ENCODE results near the gene ZDHHC7.
"Not testable (repeated sequence)": the region's sequence is repeated elsewhere in the genome, so short reads cannot be mapped to it uniquely, and the experiment has no call there.

ZDHHC7 gene

DNA sequence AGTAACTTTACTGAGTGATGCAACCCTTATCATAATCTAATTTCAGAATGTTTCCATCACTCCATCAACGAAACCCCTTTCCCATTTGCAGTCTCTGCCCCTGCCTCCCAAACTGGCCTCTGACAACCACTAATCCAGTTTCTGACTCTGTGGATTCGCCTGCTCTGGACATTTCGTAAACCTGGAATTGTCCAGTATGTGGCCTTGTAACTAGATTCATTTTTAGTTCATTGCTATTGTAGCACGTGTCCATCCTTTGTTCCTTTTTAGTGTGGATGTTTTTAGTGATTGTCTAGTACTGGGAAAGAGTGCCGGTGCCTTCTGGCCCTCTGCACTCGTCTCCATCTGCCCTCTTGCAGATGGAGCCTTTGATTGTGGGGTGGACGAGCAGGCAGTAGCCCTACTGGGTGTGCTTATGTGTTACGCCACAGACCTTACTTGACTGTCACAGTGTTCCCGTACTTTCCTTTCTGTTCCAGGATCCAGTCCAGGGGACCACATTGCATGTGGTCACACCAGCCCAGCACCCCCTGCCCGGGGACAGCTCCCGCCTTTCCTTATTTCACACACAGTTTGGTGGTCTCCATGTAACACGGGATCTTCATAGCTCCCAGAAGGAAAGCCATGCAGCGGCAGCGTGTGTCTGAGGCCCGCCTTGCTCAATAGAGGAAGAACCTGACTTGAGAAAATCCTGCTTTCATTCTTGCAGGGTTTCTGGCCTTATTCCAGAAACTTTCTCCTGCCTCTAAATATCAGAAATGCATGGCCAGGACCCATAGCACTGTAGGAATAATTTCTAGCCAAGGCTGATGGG is 25.1 kb upstream of the ZDHHC7 start:
- no peak overlapping the region for H2AFZ ChIP-seq (ENCODE audit: low read depth, low read length)
- no peak overlapping the region for H3K4me2 ChIP-seq (ENCODE audit: low read length)
- no peak overlapping the region for H3K27ac ChIP-seq (ENCODE audit: low read length)
- no peaks in the 10 kb centered on the region for H3K4me1 ChIP-seq (ENCODE audit: low read length)
- no peaks in the 10 kb centered on the region for H3K36me3 ChIP-seq (replicated peaks; ENCODE audit: low read depth, low read length)
- H3K9ac ChIP-seq (ENCODE audit: low read length) = no peak overlapping the region
- TF ChIP-seq, protein P1, sequence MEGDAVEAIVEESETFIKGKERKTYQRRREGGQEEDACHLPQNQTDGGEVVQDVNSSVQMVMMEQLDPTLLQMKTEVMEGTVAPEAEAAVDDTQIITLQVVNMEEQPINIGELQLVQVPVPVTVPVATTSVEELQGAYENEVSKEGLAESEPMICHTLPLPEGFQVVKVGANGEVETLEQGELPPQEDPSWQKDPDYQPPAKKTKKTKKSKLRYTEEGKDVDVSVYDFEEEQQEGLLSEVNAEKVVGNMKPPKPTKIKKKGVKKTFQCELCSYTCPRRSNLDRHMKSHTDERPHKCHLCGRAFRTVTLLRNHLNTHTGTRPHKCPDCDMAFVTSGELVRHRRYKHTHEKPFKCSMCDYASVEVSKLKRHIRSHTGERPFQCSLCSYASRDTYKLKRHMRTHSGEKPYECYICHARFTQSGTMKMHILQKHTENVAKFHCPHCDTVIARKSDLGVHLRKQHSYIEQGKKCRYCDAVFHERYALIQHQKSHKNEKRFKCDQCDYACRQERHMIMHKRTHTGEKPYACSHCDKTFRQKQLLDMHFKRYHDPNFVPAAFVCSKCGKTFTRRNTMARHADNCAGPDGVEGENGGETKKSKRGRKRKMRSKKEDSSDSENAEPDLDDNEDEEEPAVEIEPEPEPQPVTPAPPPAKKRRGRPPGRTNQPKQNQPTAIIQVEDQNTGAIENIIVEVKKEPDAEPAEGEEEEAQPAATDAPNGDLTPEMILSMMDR (IDR thresholded peaks at IDR 0.05; ENCODE audit: low read depth, low read length) = no peak
- TF ChIP-seq EZH2phosphoT487 (IDR thresholded peaks at IDR 0.05; ENCODE audit: low read depth) = no peak
- H3K79me2 ChIP-seq (ENCODE audit: low read length) = no peaks in the 10 kb centered on the region
- 0 out of 2 replicates have a peak, but pooled peaks cover 17% of the 10 kb centered on the region for H3K27me3 ChIP-seq (ENCODE audit: low read depth, low read length)
- H3K4me3 ChIP-seq (ENCODE audit: low read length) = no peak overlapping the region
- H3K9me3 ChIP-seq (ENCODE audit: insufficient read depth, low read length) = no peaks in the 10 kb centered on the region
- no peaks in the 10 kb centered on the region for H4K20me1 ChIP-seq (ENCODE audit: insufficient read depth, low read length)

DNA sequence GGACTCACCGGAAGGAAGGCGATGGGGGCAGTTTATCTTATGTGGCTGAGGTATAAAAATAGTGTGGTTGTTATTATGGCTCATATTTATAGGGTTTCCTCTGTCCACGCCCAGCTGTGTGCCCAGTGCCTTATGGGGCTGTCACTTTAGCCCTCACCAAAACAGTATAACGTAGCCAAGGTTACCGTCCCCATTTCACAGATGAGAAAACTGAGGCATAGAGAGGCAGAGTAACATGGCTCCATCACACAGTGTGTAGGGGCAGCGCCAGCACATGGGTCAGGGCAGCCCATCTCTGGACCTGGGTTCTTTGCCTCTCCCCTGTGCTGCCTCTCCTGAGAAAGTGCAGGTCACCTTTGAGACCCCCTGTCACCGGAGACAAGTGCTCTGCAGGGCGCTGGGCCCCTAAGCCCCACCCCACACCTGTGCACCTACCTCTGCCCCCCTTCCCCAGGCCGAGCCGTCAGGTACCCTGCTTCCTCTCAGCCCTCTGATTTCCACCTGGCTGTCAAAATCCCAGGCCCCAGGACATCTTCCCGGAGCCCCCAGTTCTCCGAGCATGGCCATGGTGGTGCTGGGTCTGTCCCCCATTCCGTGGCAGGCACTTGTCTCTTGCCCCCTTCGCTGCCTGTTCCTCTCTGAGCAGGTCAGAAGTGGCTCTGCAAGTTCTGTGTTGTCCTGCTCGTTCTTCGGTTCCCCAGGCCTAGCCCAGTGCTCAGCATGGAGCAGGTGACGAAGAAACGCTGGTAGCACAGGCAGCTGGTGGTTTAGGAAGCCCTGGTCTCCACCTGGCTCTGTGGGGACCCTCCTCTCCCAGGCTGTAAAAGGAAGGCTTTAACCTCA is 23.5 kb upstream of the ZDHHC7 start:
- H3K79me2 ChIP-seq (ENCODE audit: low read length) = no peaks in the 10 kb centered on the region
- no peak overlapping the region for H3K9ac ChIP-seq (ENCODE audit: low read length)
- H3K4me3 ChIP-seq (ENCODE audit: low read length) = no peak overlapping the region
- H2AFZ ChIP-seq (ENCODE audit: low read depth, low read length) = no peak overlapping the region
- no peak for TF ChIP-seq EZH2phosphoT487 (IDR thresholded peaks at IDR 0.05; ENCODE audit: low read depth)
- TF ChIP-seq, protein P1 (IDR thresholded peaks at IDR 0.05; ENCODE audit: low read depth, low read length) = no peak
- no peaks in the 10 kb centered on the region for H3K36me3 ChIP-seq (replicated peaks; ENCODE audit: low read depth, low read length)
- H3K27ac ChIP-seq (ENCODE audit: low read length) = no peak overlapping the region
- peaks cover 17% of the 10 kb centered on the region for H3K27me3 ChIP-seq (ENCODE audit: low read depth, low read length)
- no peak overlapping the region for H3K4me2 ChIP-seq (ENCODE audit: low read length)
- H3K4me1 ChIP-seq (ENCODE audit: low read length) = no peaks in the 10 kb centered on the region
- no peaks in the 10 kb centered on the region for H3K9me3 ChIP-seq (ENCODE audit: insufficient read depth, low read length)
- H4K20me1 ChIP-seq (ENCODE audit: insufficient read depth, low read length) = no peaks in the 10 kb centered on the region

DNA sequence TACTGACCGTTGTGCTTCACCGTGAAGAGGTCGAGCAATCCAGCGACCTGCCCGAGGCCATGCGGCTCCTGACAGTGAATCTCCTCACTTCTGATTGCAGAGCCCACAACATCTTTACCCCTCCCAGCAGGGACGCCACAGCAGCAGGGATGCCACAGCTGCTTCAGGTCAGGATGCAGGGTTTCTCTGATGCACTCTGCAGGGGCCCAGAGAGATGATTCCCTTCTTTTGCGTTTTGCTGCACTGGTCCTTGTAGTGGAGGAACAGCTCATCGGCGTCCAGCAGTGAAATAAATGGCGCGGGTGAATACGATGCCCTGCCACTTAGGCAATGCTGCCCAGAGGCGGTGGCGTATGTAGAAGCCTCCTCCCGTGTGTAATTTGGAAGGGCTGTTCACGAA is 21.8 kb upstream of the ZDHHC7 start:
- peaks cover 33% of the 10 kb centered on the region for H3K27me3 ChIP-seq (ENCODE audit: low read depth, low read length)
- no peak for TF ChIP-seq EZH2phosphoT487 (IDR thresholded peaks at IDR 0.05; ENCODE audit: low read depth)
- TF ChIP-seq, protein P1 (IDR thresholded peaks at IDR 0.05; ENCODE audit: low read depth, low read length) = no peak
- H3K4me2 ChIP-seq (ENCODE audit: low read length) = no peak overlapping the region
- no peaks in the 10 kb centered on the region for H3K79me2 ChIP-seq (ENCODE audit: low read length)
- no peaks in the 10 kb centered on the region for H3K36me3 ChIP-seq (replicated peaks; ENCODE audit: low read depth, low read length)
- no peak overlapping the region for H3K4me3 ChIP-seq (ENCODE audit: low read length)
- H3K9ac ChIP-seq (ENCODE audit: low read length) = no peak overlapping the region
- H4K20me1 ChIP-seq (ENCODE audit: insufficient read depth, low read length) = no peaks in the 10 kb centered on the region
- H3K4me1 ChIP-seq (ENCODE audit: low read length) = peaks cover 16% of the 10 kb centered on the region
- no peak overlapping the region for H2AFZ ChIP-seq (ENCODE audit: low read depth, low read length)
- no peak overlapping the region for H3K27ac ChIP-seq (ENCODE audit: low read length)
- H3K9me3 ChIP-seq (ENCODE audit: insufficient read depth, low read length) = no peaks in the 10 kb centered on the region

DNA sequence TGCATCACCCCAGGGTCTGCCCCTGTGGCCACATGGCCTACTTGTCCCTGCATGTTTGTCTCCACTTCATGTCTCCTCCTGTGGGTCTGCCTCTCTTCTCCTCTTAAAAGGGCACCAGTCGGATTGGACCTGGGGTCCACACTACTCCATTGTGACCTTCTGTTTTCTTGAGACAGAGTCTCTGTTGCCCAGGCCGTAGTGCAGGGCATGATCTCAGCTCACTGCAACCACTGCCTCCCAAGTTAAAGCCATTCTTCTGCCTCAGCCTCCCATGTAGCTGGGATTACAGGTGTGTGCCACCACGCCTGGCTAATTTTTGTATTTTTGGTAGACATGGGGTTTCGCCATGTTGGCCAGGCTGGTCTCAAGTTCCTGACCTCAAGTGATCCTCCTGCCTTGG is 20.9 kb upstream of the ZDHHC7 start:
- not testable (repeated sequence) for H3K36me3 ChIP-seq (replicated peaks; ENCODE audit: low read depth, low read length); H3K9me3 ChIP-seq (ENCODE audit: insufficient read depth, low read length); H3K4me3 ChIP-seq (ENCODE audit: low read length); H3K9ac ChIP-seq (ENCODE audit: low read length); H4K20me1 ChIP-seq (ENCODE audit: insufficient read depth, low read length); H3K27ac ChIP-seq (ENCODE audit: low read length); H3K4me2 ChIP-seq (ENCODE audit: low read length); H3K79me2 ChIP-seq (ENCODE audit: low read length); H2AFZ ChIP-seq (ENCODE audit: low read depth, low read length)
- Histone ChIP-seq H3K4me1 (ENCODE audit: low read length) (peaks cover 18% of the 10 kb centered on the region), H3K27me3 (ENCODE audit: low read depth, low read length) (peaks cover 36% of the 10 kb centered on the region)
